HG03103 (cell line): ENCODE data around the gene ZNF532.
"Not testable (repeated sequence)": the region's sequence is repeated elsewhere in the genome, so short reads cannot be mapped to it uniquely, and the experiment has no call there.

Source experiments
- ATAC-seq: cut with Tn5 transposase; IDR thresholded peaks from one replicate; pipeline ENCODE4 v1.9.1; 2021; ENCODE audit warnings: low read depth; ENCODE audit not compliant: unreplicated experiment

The ZNF532 gene, protein sequence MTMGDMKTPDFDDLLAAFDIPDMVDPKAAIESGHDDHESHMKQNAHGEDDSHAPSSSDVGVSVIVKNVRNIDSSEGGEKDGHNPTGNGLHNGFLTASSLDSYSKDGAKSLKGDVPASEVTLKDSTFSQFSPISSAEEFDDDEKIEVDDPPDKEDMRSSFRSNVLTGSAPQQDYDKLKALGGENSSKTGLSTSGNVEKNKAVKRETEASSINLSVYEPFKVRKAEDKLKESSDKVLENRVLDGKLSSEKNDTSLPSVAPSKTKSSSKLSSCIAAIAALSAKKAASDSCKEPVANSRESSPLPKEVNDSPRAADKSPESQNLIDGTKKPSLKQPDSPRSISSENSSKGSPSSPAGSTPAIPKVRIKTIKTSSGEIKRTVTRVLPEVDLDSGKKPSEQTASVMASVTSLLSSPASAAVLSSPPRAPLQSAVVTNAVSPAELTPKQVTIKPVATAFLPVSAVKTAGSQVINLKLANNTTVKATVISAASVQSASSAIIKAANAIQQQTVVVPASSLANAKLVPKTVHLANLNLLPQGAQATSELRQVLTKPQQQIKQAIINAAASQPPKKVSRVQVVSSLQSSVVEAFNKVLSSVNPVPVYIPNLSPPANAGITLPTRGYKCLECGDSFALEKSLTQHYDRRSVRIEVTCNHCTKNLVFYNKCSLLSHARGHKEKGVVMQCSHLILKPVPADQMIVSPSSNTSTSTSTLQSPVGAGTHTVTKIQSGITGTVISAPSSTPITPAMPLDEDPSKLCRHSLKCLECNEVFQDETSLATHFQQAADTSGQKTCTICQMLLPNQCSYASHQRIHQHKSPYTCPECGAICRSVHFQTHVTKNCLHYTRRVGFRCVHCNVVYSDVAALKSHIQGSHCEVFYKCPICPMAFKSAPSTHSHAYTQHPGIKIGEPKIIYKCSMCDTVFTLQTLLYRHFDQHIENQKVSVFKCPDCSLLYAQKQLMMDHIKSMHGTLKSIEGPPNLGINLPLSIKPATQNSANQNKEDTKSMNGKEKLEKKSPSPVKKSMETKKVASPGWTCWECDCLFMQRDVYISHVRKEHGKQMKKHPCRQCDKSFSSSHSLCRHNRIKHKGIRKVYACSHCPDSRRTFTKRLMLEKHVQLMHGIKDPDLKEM (N-terminal part only)

DNA sequence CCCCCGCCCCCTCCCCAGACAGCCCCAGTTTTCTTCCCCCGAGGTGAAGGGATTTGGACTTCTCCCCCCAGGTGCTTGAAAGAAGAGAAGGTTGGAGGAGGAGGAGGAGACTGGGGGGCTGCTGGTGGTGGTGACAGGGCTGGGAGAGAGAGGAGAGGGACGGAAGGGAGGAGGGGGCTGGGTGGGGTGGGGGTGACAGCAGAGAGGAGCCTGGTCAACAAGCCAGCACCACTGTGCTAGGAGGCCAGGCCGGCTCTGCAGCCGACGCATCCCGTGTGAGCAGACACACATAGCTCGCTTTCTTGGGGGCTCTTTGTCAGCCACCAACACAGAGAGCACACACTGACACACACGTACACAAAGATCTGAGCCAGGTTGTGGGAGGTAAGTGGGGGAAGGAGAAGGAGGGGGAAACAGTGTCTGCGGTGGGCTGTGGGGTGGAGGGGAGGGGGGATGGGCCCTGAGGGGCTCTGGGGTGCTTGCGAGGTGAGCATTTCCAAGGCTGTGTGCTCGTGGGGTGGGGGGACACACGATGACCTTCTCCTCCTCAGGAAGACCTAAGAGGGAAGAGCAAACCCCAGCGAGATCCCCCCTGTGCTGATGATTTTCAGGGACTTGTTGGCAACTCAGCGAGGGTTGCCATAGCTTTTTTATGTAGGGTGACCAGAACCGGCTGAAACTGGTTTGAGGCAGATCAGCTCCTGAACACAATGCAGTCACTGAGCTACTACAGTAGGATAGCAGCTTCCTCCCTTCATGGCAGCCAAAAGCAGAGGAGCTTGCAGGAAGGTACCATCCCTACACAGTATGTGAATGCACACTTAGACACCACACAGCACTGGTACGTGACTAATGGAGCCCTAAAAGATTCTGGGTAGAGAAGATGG lies at the start of gene ZNF532:
Gene ZNF532 (plus strand): TSS at position 732 of the 887 bp plus-strand sequence. CDS start 53,411 bp downstream, outside the sequence.
- no peak for ATAC-seq

DNA sequence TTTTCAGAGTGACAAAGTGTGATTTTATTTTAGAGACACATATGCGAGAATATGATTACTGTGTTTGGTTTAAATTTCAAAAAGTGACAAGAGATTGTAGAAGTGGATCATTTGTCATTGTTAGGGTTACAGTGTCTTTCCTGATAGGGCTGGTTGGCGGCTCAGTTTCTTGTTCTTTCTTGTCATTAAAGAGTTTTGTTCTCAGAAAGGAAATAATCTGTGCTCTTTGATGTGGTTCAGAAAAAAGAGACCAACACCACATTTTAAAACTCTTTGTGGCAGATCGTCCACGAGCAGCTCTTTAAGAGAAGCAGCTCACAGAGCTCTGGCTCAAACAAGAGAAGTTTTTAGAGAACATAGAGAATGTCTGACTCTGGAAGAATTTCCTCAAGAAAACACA lies 45.6 kb upstream of the ZNF532 start:
- no peak for ATAC-seq

DNA sequence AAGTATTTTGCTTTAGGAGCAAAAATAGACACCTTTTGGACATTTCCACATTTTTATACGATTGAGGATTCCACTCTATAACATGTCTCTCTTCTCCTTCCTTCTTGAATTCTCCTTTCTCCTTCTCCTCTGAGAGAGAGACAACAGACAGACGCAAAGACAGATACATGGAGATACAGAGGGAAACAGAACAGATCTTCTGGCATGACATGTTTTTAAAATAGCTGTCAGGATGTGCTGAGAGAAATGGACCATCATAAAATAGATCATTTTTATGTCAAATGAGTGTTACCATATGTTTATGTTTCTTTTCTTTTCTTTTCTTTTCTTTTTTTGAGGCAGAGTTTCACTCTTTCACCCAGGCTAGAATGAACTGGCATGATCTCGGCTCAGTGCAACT lies 44.4 kb upstream of the ZNF532 start:
- no peak for ATAC-seq

DNA sequence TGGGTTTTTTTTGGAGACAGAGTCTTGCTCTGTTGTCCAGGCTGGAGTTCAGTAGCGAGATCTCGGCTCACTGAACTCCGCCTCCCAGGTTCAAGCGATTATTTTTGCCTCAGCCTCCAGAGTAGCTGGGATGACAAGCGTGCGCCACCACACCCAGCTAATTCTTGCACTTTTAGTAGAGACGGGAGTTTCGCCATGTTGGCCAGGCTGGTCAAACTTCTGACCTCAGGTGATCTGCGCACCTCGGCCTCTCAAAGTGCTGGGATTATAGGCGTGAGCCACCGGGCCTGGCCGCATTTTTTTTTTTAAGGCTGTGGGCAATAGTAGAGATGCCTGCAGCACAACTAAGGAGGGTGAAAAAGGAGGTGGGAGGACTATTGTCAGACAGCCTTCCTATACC lies 41.7 kb upstream of the ZNF532 start:
- no peak for ATAC-seq

DNA sequence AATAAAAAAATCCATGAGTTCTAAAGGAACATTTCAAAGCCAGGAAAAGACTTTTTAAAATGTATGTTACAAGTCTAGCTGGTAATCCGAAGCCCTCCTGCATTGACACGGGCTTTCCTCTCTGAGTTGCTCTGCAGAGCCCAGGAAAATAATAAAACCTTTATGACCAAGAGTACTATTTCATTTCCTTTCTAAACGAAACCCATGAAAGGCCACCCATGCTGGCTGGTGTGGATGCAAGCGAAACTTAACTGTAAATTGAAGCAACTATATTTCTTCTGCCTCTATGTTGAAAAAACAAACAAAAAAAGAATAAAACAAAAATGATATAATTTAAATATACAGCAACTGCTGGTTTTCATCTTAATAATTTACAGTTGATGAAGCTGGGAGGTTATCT lies 41.3 kb upstream of the ZNF532 start:
- no peak for ATAC-seq

DNA sequence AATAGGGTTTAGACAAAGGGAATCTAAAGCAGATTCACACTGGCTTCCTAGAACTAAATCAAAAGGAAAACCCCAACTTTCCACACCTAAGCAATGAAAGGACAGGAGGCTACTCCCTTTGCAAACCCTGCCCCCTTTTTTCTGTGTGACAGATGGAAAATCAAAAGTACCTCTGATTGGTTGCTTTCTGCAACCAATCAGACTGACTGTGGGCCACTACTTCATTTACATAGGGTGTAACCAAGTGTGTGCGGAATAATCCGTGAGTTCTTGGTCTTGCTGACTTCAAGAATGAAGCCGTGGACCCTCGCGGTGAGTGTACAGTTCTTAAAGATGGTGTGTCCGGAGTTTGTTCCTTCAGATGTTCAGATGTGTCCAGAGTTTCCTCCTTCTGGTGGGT lies 37.8 kb upstream of the ZNF532 start:
- not testable (repeated sequence) for ATAC-seq

DNA sequence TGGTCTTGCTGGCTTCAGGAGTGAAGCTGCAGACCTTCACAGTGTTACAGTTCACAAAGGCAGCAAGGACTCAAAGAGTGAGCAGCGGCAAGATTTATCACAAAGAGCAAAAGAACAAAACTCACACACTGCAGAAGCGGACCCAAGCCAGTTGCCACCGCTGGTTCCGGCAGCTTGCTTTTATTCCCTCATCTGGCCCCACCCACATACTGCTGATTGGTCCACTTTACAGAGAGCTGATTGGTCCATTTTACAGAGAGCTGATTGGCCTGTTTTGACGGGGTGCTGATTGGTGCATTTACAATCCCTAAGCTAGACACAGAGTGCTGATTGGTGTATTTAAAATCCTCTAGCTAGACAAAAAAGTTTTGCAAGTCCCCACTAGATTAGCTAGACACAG lies 37.2 kb upstream of the ZNF532 start:
- ATAC-seq = no peak

DNA sequence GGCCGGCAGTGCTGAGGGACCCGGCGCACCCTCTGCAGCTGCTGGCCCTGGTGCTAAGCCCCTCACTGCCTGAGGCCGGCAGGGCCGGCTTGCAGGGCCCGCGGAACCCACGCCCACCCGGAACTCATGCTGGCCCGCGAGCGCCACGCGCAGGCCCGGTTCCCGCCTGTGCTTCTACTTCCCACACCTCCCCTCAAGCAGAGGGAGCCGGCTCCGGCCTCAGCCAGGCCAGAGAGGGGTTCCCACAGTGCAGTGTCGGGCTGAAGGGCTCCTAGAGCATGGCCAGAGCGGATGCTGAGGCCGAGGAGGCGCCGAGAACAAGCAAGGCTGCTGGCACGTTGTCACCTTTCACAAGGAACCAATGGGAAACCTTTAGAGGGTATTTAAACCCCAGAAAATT lies 36.8 kb upstream of the ZNF532 start:
- ATAC-seq = no peak

DNA sequence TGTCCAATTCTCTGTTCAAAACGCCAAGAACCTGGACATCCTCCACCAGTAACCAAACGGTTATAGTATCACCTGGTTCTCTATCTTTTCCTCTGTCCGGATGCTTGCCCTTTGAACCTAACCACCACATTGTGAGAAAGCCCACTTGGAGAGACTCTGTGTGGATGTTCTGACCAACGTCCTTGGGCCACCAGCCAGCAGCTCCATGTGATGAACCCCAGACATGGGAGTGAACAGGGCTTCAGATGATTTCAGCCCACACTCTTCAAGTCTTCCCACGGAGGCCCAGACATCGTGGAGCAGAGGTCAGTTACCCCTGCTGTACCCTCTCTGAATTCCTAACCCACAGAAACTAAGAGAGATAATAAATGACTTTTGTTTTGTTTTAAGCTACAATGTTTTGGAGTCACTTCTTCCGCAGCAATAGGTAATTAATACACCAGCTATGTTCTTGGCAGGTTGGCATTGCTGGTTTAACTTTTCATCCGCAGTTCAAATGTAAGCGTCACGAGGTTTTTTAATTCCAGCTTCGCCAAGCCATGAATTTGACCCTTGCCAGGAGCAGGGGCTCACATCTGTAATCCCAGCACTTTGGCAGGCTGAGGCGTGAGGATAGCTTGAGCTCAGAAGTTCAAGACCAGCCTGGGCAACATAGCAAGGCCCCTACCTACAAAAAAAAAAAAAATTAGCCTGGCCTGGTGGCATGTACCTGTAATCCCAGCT lies 36.1 kb upstream of the ZNF532 start:
- no peak for ATAC-seq

DNA sequence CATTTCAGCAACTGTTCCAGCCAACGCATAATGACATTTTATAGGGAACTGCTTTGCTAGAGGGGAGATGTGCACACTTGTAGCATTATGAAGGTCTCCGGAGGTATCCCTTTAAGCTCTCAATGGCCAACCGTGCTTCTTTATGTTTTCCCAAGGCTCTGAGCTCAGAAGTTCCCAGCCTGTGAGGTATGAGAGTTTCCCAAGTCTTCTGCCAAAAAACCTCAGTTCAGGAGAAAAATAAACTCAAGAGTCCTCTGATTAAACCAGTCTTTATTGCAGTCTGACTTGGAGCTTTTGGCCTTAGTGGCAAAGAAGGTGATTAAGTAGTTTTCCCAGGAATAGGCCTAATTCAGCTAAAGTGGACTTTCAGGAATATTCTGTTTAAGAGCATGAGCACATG lies 35.4 kb upstream of the ZNF532 start:
- no peak for ATAC-seq

DNA sequence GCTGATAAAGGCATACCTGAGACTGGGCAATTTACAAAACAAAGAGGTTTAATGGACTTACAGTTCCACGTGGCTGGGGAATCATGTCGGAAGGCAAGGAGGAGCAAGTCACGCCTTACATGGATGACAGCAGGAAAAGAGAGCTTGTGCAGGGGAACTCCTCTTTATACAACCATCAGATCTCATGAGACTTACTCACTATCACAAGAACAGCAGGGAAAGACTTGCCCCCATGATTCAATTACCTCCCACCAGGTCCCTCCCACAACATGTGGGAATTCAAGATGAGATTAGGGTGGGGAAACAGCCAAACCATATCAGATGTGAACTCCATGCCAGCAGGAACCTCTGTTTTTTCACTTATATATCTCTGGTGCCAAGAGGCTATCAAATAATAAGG lies 34.8 kb upstream of the ZNF532 start:
- not testable (repeated sequence) for ATAC-seq

DNA sequence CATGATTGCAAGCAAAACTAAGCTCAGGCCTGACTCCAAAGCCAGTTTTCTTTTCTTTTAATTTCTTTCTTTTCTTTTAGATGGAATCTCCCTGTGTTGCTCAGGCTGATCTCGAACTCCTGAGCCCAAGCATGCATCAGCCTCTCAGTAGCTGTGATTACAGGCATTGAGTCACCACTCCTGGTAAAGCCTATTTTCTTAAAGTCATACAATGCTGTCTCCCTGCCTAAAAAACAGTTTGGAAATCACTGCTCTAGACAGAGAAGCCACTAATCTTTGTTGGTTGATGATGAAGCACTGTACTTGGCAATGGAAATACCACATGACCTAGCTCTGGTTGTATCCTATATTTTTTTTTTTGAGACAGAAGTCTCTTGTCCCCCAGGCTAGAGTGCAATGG lies 33.1 kb upstream of the ZNF532 start:
- ATAC-seq = no peak

DNA sequence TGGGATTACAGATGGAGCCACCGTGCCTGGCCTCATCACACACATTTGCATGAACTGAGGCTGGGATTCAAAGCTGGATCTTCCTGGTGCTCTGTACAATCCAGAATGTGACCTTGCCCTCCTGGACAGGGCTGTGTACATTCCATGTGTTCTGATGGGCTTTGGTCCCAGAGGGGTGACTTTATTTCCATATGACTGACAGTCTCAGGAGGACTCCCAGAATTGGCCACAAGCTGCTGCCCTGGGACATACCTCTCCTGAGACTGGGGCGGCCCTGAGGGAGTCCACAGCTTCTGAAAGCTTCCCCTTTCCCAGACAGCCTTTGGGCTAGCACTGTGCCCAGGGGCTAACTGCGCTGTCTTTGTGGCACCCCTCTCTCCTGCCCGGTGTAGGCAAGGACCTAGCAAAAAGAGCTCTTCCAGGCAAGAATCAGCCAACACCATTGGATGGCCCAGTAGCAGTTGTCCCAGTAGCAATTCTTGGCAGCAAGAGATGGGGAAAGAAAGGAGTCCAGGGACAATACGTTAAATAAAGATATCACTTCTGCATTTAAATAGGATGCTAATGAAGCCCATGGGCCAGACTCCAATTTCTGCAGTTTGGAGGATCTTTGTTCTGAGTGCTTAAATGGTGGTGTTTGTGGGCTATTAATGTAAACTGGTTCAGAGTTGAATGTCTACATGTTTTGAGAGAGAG lies 26.4 kb upstream of the ZNF532 start:
- no peak for ATAC-seq

DNA sequence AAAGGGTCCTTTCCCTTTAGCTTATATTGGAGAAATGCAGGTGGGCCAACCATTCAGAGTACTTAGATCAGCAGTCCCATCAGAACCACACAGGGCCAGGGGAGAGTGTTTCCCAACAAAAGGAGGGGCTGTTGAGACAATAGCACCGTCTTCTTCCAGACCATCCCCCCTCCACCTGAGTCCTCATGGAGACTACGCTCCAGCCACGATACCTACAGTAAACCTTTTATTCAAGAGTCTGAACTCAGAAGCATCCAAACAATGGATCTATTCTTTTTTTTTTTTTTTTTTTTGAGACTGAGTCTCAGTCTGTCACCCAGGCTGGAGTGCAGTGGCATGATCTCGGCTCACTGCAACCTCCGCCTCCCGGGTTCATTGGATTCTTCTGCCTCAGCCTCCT lies 25.7 kb upstream of the ZNF532 start:
- no peak for ATAC-seq

DNA sequence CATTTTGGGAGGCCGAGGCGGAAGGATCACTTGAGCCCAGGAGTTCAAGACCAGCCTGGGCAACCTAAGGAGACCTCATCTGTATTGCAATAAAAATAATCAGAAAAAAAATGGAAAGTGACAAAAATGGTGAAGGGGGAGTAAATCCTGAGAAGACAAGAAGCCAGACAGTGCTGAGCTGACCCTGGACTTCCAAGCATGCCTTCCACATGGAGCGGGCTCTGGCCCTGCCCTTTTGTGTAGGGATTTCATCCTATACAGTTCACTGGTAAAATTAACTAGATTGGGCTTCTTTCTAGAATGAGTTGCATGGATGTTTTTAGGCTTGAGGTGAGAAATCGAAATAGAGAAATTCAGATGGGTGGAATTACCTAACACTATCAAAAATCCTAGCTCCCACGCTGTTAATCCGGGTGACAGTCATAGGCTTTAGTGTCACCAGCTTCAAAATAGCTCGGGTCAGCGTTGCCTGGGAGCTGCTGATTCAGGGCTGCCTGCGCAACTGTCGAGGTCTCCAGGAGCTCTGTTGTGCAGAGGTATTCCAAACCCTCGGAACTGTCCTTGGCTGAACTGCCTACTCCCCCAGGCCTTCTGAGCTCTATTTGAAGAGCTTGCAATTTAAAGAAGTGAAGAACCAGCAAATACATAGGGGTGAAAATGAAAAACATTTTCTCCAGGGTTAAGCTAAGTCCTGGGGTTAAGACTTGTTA lies 21.5 kb upstream of the ZNF532 start:
- no peak for ATAC-seq

DNA sequence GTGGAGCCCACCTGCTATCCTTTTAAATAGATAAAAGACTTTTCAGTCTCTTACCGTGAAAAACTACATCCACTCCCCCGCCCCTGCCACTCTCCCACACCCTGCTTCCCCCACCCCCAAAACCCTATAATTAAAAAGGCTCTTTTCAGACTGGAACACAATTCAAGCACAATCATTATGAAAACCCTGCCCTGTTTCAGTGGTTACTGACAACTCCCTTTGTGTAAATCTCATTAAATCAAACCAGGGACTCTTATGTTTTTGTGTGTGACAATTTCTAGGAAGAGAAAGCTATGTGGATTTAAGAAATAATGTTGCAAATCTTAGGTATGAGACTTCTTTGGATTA lies 21.0 kb upstream of the ZNF532 start:
- ATAC-seq = no peak

DNA sequence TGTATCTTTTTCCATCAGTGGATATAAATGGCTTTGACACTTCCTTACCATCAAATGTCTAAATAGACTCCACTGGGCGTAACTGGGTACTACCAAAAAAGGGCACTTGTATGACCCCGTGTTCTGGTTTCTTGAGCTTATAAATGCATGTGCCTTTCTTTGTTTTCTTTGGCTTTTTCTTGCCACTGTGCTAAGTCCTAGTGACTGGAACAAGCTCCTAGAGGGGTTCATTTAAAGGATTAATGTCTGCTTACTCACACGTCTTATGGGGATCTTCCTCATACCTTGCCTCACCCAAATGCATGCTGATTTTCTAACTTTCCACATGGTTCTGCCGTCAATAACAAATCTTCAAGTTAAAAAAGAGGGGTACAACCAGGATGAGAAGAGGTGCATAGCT lies 19.8 kb upstream of the ZNF532 start:
- no peak for ATAC-seq

DNA sequence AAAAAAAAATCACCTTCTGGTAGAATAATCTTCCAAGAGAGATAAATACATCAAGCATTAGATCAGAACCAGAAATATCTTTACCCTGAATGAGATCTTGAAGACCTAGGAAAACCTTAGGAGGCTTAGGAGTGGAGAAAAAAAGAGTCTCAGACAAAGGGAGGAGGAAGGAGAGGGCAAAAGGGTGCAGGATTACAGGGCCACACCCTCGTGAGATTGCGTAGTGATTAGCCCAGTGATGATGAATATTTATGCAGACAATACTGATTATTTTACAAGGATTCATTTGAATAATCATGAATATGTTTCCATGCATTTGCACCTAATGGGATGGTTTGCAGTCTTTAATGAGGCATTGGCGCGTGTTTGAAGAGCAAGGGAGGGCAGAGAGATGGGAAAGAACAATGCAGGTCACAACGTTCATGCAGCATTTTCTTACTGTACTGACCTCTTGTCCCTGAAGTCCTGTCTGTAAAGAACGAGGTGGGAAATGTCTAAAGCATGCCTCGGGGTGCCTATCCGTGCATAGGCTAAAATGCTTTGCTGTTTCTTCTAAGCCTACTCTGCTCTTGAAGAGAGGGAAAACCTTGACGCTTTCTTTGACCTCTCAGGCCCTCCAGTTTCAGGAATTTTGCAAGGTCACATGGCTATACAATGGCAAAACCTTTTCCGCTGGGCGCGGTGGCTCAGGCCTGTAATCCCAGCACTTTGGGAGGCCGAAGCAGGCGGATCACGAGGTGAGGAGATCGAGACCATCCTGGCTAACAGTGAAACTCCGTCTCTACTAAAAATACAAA lies 18.6 kb upstream of the ZNF532 start:
- no peak for ATAC-seq
